Activated CD8-positive, alpha-beta memory T cell treated with anti-CD3 and anti-CD28 coated beads, Interleukin-2, amount 50 U/mL, for 24 hours (primary cell): ENCODE results near the gene DAO.
"Not testable (repeated sequence)": the region's sequence is repeated elsewhere in the genome, so short reads cannot be mapped to it uniquely, and the experiment has no call there.

Experiments
- DNase-seq: peaks from one replicate; pipeline ENCODE4 v3.0.0-alpha.2; 2020; ENCODE audit errors: extremely low read depth

Gene DAO

GRCh38 chr12:108849660-108850059 is 30.2 kb upstream of the DAO start:
- no peak for DNase-seq

- DNase-seq: no peak
Measured at GRCh38 chr12:108850854-108851573, 28.9 kb upstream of the DAO start.

- no peak for DNase-seq
Measured at GRCh38 chr12:108852674-108853309, 27.1 kb upstream of the DAO start.

- no peak for DNase-seq
Measured at GRCh38 chr12:108853426-108853825, 26.5 kb upstream of the DAO start.

GRCh38 chr12:108853981-108854446 is 25.9 kb upstream of the DAO start:
- DNase-seq: no peak

- DNase-seq: no peak
Measured at GRCh38 chr12:108854451-108855283, 25.2 kb upstream of the DAO start.

- no peak for DNase-seq
Measured at GRCh38 chr12:108855284-108856169, 24.4 kb upstream of the DAO start.

GRCh38 chr12:108856170-108856427 is 23.8 kb upstream of the DAO start:
- no peak for DNase-seq

- DNase-seq: peak; percentile 48
Measured at GRCh38 chr12:108856428-108857157, 23.3 kb upstream of the DAO start.

- no peak for DNase-seq
Measured at GRCh38 chr12:108857158-108857407, 22.8 kb upstream of the DAO start.

- no peak for DNase-seq
Measured at GRCh38 chr12:108858311-108859074, 21.4 kb upstream of the DAO start.

GRCh38 chr12:108859141-108859922 is 20.6 kb upstream of the DAO start:
- DNase-seq: not testable (repeated sequence)

- DNase-seq: no peak
Measured at GRCh38 chr12:108859923-108860291, 20.0 kb upstream of the DAO start.

- DNase-seq: no peak
Measured at GRCh38 chr12:108860443-108860842, 19.4 kb upstream of the DAO start.

- DNase-seq: no peak
Measured at GRCh38 chr12:108861878-108862587, 17.9 kb upstream of the DAO start.

GRCh38 chr12:108862588-108862959 is 17.3 kb upstream of the DAO start:
- no peak for DNase-seq

- no peak for DNase-seq
Measured at GRCh38 chr12:108865169-108865568, 14.7 kb upstream of the DAO start.

GRCh38 chr12:108866083-108866482 is 13.8 kb upstream of the DAO start:
- DNase-seq: not testable (repeated sequence)

- DNase-seq: no peak
Measured at GRCh38 chr12:108868781-108869180, 11.1 kb upstream of the DAO start.
